ENCODE measurements around the gene KLHL9.

Gene KLHL9

GRCh38 chr9:21289848-21290247 lies 45.4 kb downstream of the KLHL9 start:
- no peak overlapping the region for H3K4me2 ChIP-seq
- no peaks in the 10 kb centered on the region for H3K27me3 ChIP-seq
- no peak overlapping the region for H3K4me3 ChIP-seq
- H3K9ac ChIP-seq = no peak overlapping the region
- H3K36me3 ChIP-seq = no peaks in the 10 kb centered on the region
- TF ChIP-seq Cebpa-rat (IDR thresholded peaks at IDR 0.05) = no peak
- H3K4me1 ChIP-seq = peaks cover 12% of the 10 kb centered on the region
- H4K20me1 ChIP-seq = no peaks in the 10 kb centered on the region
- H3K9me3 ChIP-seq = 0 out of 2 replicates have a peak, but pooled peaks cover 4% of the 10 kb centered on the region
- no peak overlapping the region for H3K27ac ChIP-seq

GRCh38 chr9:21287280-21287679 lies 47.9 kb downstream of the KLHL9 start:
- TF ChIP-seq Cebpa-rat (IDR thresholded peaks at IDR 0.05) = no peak
- 0 out of 2 replicates have a peak, but pooled peaks cover 4% of the 10 kb centered on the region for H3K9me3 ChIP-seq
- no peak overlapping the region for H3K9ac ChIP-seq
- H3K4me3 ChIP-seq = no peak overlapping the region
- no peaks in the 10 kb centered on the region for H3K4me1 ChIP-seq
- no peaks in the 10 kb centered on the region for H3K27me3 ChIP-seq
- no peak overlapping the region for H3K27ac ChIP-seq
- H4K20me1 ChIP-seq = no peaks in the 10 kb centered on the region
- no peaks in the 10 kb centered on the region for H3K36me3 ChIP-seq
- no peak overlapping the region for H3K4me2 ChIP-seq

GRCh38 chr9:21286659-21287058 lies 48.5 kb downstream of the KLHL9 start:
- Histone ChIP-seq H3K4me1 (no peaks in the 10 kb centered on the region), H3K36me3 (no peaks in the 10 kb centered on the region), H3K27ac (no peak overlapping the region), H3K4me2 (no peak overlapping the region), H4K20me1 (no peaks in the 10 kb centered on the region), H3K9ac (no peak overlapping the region), H3K4me3 (no peak overlapping the region), H3K9me3 (0 out of 2 replicates have a peak, but pooled peaks cover 4% of the 10 kb centered on the region), H3K27me3 (no peaks in the 10 kb centered on the region)
- TF ChIP-seq Cebpa-rat (IDR thresholded peaks at IDR 0.05) = no peak

GRCh38 chr9:21286099-21286498 lies 49.1 kb downstream of the KLHL9 start:
- H3K4me1 ChIP-seq = no peaks in the 10 kb centered on the region
- TF ChIP-seq Cebpa-rat (IDR thresholded peaks at IDR 0.05) = no peak
- H4K20me1 ChIP-seq = no peaks in the 10 kb centered on the region
- H3K27me3 ChIP-seq = no peaks in the 10 kb centered on the region
- no peaks in the 10 kb centered on the region for H3K36me3 ChIP-seq
- H3K4me3 ChIP-seq = no peak overlapping the region
- H3K9ac ChIP-seq = no peak overlapping the region
- H3K27ac ChIP-seq = no peak overlapping the region
- H3K9me3 ChIP-seq = 0 out of 2 replicates have a peak, but pooled peaks cover 4% of the 10 kb centered on the region
- no peak overlapping the region for H3K4me2 ChIP-seq

GRCh38 chr9:21281275-21281674 lies 53.9 kb downstream of the KLHL9 start:
- 0 out of 2 replicates have a peak, but pooled peaks cover 1% of the 10 kb centered on the region for H3K9me3 ChIP-seq
- H3K9ac ChIP-seq = no peak overlapping the region
- H3K27ac ChIP-seq = no peak overlapping the region
- no peak overlapping the region for H3K4me2 ChIP-seq
- H3K27me3 ChIP-seq = no peaks in the 10 kb centered on the region
- H4K20me1 ChIP-seq = no peaks in the 10 kb centered on the region
- H3K36me3 ChIP-seq = no peaks in the 10 kb centered on the region
- no peak for TF ChIP-seq Cebpa-rat (IDR thresholded peaks at IDR 0.05)
- H3K4me1 ChIP-seq = no peaks in the 10 kb centered on the region
- H3K4me3 ChIP-seq = no peak overlapping the region

Measured in BLaER1 (cell line).